G401.6 (cell line): ENCODE results near the gene ACTL7A.

Experiments
- FAIRE-seq: peaks from 2 replicates; lab custom pipeline; 2012; peaks lifted over from hg19 to GRCh38; lab: Jason Lieb, UNC

The ACTL7A gene

DNA sequence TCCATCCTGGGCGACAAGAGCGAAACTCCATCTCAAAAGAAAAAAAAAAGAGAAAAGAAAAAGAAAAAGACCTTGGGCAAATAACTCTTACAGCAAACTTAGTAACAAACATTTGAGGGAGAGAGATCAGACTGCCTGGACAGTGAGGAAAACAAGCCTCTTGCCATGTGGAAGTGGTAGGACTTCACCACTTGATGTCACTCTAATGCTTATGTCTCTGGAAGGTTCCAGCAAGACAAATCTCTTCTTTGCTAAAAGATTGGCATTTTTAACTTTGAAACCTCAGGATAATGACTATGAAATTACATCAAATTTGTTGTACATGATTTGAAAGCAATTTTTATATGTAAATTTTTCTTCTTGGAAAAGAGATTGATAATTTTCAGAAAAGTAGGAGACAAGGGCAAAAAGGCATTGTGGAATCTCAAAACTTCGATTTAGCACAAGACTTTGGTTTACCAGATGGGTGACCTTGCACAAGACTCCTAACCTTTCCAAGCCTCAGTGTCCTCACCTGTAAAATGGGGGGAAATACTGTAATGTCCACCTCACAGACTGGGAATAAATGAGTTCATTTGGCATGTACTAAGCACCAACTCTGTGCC is 11.7 kb upstream of the ACTL7A start:
- no peak for FAIRE-seq

DNA sequence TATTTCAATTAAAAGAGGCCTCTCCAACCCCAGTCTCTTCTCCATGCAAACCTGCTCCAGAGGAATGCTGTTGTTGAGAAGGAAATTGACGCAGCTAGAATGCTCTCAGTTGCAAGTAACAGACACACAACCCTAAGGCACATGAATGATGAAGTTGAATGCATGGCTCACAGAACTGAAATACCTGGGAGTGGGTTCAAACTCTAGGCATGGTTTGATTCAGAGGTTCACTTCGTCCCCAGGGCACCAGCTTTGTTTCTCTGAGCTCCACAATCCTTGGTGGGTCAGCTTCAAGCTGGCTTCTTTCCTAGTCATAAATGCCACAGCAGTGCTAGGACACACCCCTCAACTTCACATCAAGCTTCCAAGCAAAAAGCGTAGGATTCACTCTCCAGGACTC is 10.9 kb upstream of the ACTL7A start:
- no peak for FAIRE-seq

DNA sequence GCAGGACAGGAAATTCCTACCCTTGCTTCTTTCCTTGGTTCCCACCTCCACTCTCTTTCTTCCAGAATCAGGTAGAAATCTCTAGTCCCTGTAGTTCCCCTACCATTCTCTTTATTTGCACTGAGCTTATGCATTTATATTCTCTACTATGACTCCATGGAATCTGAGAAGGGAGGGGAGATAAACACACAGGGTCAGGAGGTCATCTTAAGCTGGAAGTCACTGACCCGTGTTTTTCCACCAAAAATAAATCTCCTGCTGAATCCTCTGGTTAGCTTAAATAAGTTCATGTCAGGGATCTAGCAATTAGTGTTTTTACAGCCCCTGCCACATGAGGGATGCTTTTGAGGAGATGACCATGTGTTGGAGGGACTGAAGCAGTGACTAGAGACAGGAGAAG is 10.0 kb upstream of the ACTL7A start:
- no peak for FAIRE-seq

DNA sequence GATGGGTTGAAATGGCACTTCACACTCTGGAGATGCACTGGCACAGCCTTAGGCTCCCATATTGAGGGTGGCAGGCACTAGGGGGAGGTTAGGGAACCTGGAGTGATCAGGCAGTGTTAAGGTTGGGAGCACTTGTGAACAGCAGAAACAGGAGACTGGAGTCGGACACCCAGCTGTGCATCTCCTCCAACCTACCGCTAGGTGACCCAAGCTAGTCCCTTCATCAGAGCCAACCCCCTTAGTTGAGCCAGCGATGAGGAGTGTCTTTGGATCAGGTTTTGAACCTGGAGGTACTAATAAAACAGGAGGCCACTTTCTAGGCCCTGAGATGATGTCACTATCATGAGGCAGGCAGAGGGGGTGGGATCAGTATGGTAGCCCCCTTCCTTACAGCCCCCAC is 8.0 kb upstream of the ACTL7A start:
- no peak for FAIRE-seq

DNA sequence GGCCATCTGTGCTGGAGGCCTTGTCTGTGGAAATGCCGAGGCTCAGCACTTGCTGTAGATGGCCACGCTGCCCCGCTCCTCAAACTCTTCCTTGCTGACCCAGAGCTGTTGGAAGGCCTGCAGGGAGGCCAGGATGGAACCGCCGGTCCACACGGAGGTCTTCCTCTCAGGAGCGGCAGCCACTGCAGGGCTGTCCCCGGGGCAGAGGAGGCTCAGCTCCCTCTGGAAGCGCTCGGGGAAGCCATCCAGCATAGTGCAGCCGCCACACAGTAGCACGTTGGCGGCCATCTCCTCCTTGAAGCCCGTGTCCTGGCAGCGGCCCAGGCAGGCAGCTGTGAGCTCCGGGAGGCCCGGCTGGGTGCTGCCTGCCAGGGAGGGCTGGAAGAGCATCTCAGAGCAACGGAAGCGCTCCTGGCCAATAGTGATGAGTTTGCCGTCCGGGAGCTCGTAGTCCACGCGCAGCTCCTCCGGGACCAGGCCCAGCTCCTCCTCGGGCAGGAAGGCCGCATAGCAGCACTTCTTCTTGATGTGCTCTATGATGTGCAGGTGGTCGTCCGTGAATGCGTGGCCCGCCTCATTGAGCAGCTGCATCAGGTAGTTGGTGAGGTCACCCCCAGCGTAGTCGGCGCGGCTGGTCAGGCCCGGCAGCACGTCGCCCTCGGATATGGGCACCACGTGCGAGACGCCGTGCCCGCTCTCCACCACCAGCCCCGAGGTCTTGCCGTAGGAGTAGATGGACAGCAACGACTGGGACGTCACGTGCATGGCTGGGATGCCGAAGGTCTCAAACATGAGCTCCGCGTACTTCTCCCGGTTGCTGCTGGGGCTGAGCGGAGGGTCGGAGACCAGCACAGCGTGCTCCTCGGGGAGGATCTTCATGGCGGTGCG is 7.2 kb upstream of the ACTL7A start:
- FAIRE-seq, result no peak

DNA sequence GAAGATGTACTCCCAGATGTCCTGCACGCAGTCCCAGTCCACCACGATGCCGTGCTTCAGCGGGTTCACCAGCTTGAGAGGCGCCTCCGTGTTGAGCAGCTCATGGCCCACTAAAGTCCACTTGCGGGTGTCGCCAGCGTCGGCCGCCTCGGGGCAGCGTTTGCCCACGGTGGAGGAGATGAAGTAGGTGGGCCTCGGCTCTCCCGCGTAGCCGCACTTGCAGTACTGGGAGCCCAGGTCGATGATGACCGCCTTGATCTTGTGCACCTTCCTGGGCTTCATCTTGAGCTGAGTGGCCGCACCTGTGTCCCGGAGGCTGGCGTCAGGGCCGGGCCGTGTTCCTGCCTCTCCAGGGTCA is 6.6 kb upstream of the ACTL7A start:
- FAIRE-seq, result no peak

DNA sequence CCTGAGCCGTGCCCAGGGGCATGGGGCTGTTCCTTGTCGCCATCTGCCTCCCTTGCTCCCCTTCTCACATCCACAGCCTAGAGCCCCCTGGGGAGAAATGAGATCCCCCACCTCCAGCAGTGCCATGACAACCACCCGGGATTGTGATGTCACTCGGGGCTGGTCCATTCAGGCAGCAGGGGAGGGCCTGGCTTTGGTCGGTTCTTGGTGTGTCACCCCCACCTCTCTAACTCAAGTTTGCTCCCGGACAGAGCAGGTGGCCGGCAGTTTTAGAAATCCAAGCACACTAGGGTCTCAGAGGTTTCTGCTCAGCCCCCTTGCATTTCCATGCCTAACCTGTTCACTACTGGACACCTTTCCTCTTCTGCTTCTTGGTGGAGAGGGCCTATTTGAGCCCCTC is 6.2 kb upstream of the ACTL7A start, which contains the start of gene ACTL7B:
ACTL7B (minus strand) TSS at position 99 of the 400 bp plus-strand sequence; CDS start at position 43, 56 bp downstream.
- FAIRE-seq, result no peak

DNA sequence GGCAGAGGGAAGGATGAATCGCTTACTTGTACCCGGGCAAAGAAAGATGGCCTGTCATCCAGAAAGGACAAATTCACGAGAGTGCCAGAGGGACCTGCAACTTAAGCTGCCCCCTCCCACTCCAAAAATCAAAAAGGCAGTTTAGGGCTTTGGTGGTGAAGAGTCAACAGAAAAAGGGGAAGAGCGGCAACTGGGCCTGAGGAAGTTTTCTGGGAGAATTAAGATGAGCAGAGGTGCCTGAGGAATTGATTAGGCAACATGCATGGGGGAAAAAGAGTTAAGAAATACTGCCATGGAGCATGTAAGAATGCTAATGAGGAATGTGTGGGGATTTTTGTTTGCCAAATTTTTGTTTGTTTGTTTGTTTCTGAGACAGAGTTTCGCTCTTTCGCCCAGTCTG is 4.5 kb upstream of the ACTL7A start:
- FAIRE-seq, result no peak

DNA sequence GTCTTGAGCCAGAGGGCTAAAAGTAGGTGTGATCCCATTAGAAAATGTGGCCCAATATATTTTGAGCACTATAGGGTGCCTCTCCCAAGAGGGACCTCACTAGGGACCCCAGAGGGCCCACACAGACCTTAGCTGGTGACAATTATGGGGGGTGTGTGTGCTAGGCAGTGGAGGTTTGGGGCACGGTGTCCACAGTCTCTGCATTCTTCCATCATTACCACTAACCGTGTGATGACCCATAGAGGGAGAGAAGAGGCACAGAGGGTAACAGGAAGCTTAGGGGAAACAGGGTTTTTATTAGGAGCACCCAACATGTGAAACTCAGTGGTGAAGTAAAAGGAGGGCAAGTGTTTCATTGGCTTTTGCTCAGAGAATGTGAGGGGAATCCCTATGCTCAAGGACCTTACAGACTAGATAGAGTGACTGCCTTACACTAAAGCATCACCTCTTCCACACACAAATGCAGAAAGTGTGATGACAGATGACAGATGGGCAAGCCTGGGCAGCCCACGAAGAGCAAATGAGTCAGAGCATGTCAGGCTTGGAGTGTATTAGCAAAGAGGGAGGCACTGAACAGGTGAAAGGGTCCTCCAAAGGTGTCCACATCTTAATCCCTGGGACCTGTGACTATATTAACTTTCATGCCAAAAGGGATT is 2.5 kb upstream of the ACTL7A start:
- no peak for FAIRE-seq

DNA sequence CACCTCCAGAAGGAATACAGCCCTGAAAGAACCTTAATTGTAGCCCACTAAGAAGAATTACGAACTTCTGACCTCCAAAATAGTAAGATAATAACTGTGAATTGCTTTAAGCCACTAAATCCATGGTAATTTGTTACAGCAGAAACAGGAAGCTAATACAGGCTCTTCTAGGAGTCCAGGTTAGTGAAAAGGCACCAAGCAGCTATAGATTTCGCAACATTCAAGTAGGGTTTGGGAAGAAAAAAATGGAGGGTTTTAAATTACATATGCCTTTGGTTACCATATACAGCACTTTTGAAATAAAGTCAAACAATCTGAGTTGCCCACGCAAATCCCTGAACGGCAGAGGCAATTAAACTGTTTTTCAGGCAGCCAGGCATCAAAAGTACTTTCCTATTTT is 1.7 kb upstream of the ACTL7A start:
- no peak for FAIRE-seq

DNA sequence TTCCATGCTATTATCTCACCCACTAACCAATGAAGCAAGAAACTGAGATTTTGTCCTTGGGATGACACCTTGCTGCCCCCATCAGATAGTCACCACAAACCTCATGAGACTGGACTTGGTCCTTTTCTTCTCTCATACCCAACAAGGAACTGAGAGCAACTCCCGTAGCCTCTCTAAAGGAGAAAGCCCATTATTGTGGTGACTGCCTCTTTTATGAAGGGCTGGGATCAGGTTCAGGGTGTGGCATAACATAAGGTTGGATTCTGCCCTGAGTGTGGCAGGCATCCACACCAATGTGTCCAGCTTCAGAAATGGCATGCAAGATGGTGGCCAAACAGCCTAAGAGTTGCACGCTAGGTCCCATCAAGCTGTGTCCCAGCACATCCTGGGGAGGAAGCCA is 1.3 kb upstream of the ACTL7A start:
- no peak for FAIRE-seq

DNA sequence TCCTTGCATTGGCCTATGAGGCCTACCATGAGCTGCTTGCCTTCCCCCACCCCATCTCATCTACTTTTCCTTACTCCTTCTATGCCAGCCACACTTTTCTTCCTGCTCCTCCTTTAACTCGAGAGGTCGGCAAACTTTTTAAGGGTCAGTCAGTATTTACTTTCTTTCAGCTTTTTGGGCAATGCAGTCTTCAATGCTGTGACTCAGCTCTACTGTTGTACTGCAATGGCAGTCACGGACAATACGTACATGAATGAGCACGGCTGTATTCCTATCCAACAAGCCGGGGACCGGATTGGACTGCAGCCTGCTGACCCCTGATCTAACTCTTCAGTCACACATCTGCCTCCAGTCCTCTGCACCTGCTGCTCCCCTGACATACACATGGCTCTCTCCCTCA is 602 bp upstream of the ACTL7A start:
- no peak for FAIRE-seq

DNA sequence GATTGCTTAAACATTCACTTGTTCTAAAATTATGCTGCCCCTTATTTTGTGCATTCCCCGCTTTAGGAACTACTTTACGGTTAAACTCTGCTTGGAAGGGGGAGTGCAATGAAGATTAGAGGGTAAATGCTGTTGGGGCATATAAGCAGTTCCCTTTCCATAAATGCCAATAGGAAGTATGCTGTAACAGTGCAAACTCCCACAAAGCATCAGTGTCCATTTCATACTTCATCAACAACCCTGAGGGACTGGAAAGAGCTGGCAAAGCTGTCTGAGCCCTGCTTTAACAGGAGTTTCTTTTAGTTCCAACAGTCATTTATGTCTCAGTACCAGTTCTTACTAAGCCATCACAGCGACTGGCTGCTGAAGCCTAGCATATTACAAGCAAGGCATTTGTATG is 1.8 kb downstream of the ACTL7A start:
- FAIRE-seq, result no peak

DNA sequence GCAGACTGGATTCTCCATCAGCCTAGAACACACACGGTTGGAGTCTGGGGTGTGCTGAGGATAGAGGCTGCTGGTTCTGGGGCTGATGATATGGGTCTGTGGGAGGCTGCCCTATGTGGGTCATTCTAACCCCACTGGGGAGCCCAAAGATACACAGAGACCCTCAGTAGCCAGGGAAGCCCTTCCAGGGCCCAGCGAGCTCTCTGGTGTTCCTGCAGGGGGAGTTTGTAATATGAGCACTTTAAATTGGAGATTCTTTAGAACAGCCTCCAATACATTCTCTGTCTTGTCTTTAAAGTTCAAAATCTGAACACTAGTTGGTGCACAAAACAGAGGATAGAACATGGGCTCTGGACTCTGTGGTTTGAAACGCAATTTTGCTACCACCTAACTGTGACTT is 2.4 kb downstream of the ACTL7A start:
- no peak for FAIRE-seq

DNA sequence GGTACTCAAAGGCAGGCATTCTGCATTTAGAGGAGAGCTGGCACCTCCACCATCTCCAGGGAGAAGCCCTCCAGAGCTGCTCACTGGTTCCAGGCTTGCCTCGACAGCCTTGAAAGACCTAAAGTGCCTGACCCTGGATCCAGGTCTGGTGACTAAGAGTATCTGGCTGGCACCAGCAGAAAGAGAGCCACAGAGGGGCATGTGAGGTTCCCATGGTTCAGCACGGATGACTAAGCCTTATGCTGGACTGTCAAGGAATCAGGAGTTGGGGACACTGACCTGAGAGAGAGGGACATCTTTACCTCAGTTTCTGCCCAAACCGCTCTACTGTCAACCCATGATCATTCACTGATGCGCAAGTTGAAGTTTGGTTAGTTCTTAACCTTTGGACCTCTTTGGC is 3.0 kb downstream of the ACTL7A start:
- no peak for FAIRE-seq

DNA sequence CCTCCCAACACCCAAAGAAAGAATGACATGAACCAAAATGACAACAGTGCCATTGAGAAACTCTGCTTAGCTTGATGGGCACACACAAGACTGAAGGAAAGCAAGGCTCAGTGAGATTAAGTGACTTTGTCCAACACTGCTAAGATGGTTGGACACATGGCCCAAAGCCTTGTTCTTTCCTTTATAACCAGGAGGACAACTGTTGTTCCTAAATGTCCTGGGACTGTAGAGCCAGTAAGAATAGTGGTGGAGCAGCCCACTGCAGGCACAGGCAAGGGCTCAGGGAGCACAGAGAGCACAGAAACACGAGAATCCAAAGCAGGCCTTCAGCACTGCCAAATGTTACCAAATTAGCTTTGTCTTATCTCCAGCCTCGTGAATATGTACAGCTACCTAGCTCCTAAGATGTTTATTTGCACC is 3.9 kb downstream of the ACTL7A start:
- no peak for FAIRE-seq

DNA sequence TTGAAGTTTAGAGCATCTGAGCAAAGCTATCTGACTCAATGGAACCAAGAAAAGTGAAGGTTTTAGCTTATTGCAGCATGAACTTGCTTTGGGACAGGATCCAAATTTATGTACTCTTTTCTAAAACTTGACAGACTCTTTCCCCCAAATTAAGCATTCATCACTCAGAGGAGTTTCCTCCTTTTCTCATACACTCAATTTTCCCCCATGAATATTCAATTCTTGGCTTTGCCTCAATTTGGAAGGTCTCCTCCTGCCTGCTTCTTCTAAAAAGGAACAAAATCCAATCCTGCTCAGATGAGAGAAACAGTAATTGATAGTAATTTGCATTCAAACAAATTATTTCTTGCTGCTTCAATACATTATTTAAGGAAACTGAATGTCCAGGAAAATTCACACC is 5.0 kb downstream of the ACTL7A start:
- FAIRE-seq, result no peak

DNA sequence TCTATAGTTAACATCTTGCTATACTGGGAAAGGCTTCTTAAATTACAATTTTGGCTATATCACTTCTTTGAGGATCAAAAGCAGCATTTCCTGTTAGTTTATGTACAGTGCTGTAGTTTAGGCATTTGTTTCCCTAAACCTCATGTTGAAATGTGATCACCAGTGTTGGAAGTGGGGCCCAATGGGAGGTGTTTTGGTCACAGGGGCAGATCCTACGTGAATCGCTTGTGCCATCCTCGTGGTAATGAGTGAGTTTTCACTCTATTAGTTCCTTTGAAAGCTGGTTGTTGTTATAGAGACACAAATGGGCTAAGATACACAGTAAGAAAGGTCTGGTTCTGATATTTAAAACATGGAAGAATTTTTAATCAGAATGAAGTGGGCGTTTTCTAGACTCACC is 5.8 kb downstream of the ACTL7A start:
- FAIRE-seq, result no peak

DNA sequence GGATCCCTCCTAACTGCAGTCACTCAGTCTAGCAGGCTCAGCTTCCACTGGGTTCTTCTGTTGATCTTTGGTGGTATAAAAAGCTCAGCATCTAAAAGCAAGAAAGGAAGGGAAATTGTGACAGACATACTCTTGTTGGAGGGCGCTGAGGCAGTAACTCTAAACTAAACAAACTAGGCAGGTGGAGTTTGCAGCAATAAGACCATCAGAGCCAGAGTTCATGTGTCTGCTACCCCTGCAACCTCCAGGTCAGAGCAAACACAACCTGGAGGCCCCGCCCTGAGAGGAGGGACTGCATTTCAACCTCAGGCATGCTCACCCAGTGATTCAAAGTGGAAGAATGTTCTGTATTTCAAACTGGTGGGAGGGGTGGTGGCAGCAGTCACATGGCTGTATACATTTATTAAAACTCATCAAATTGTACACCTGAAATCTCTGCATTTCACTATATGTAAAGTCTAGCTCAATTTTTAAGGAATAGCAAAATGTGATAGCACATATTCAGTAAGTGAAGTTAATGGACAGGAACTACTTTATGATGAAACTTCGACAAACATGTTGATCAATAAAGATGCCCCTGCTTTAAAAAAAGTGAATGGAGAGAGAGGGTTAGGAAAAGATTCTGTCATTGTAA is 7.1 kb downstream of the ACTL7A start:
- FAIRE-seq, result no peak

DNA sequence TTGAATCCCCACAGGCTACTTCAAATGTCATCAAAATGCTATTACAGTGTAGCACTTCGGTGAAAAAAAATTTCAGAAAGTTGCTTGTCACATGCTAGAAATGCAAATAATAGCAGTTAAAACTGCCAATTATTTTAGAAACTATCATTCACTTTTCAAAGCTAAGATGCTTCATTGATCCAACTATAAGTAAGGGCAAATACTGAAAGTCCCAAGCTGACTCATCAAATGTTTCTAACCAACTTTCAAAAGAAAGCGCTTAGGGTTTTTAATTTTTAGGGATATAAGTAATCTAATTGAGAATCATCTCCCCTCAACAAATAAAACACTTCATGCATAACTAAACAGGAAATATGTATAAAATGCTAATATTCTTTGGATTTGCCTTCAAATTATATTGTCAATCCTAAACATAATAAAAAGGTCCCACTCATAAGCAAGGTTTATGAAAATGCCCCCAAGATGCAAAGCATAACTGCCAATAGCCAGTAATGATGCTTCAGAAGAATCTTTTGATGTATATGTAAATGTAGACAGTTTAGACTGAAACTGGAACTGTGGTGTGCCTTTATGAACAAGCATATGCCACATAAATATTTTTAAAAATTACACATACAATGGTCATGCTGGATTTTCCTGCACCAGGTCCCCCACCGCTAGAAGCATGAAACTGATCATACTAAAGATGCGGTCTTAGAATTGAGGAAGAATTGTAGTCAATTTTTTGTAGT is 12.2 kb downstream of the ACTL7A start:
- no peak for FAIRE-seq

DNA sequence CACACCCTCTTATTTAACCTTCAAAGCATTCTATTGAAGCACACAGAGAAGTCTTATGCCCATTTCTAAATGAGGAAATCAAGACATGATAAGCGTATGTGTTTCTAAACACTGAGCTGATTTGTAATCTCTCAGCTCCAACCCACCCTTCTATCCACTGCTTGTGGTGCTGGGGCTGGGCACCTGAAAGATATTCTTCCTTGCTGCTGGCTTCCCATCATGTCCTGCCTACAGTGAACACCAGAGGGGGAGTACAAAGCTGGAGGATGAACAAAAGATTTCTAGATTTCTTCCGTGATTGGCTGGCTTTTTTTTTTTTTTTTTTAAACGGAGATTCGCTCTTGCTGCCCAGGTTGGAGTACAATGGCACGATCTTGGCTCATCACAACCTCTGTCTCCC is 14.4 kb downstream of the ACTL7A start:
- FAIRE-seq, result no peak

DNA sequence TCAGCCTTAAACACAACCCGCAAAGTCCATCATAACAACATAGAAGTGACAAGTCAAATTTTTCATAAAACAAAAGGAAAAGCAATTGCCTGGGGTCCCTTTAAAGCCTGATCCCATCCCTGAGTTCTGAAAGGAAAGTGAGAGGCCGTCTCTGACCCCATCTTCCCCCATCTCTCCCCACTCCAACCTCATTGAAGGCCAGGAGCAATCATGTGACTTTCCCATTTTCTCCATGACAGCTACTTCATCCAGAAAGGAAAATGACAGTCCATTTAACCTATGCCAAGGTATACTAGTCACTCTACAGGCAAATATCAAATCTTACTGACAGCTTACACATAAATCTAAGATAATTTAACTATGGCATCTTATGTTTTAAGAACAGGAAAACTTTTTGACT is 15.5 kb downstream of the ACTL7A start:
- no peak for FAIRE-seq
